Measurements from ENCODE around the gene STIMATE. TPM values are rescaled to one million over a fixed set of nuclear protein-coding genes. Genes with fewer than 3 reads are reported as not detected.

Gene STIMATE
- total and polyA plus RNA-seq, 10 of the 15 experiments (the other 5 are each of a cell fraction or from before 2014, with no cell fraction given): 0.24 to 24.1 (median 15.4) TPM

- H3K9ac ChIP-seq (ENCODE audit: control insufficient read depth, insufficient read depth, low read length): no peak overlapping the region
- BruUV-seq (replicated peaks): no TSS peak
- H2AFZ ChIP-seq (ENCODE audit: control insufficient read depth, low read depth, low read length): no peak overlapping the region
- DNase-seq (ENCODE audit: low read depth, low spot score) (no peak), ATAC-seq (no peak), FAIRE-seq (no peak)
- no peaks in the 10 kb centered on the region for H3K79me2 ChIP-seq (ENCODE audit: control insufficient read depth, insufficient read depth, low read length)
- H3K9me3 ChIP-seq (replicated peaks; ENCODE audit: control insufficient read depth, insufficient read depth, low read length): no peaks in the 10 kb centered on the region
- no peaks in the 10 kb centered on the region for H4K20me1 ChIP-seq (ENCODE audit: control insufficient read depth, insufficient read depth)
- H3K4me3 ChIP-seq: no peak overlapping the region
- ChIA-PET RAD21 (ENCODE audit: unreplicated experiment) (no interaction called here), POLR2A (interaction anchor here (0.7 kb wide), 1 partner anchor 49 kb away, joined by 5 read pairs; no protein-coding TSS in a partner anchor), CTCF (interaction anchor here (1.9 to 3.7 kb wide), 3 partner anchors 90 to 228 kb away, joined by 6 to 27 read pairs (median 11); no protein-coding TSS in a partner anchor), SMC1A (ENCODE audit: uncharacterized antibody, unreplicated experiment) (interaction anchor here (1.1 to 1.4 kb wide), 2 partner anchors 86 to 90 kb away, joined by 3 to 4 read pairs; no protein-coding TSS in a partner anchor)
- TF ChIP-seq POLR2A (IDR thresholded peaks at IDR 0.05; ENCODE audit: low read depth, low read length) (no peak), RCOR1 (conservative IDR thresholded peaks at IDR 0.05; ENCODE audit: low read depth, low read length) (no peak), EGR1 (IDR thresholded peaks at IDR 0.05; ENCODE audit: borderline replicate concordance in 1 of 2, low read depth in 2 of 2, low read length in 2 of 2) (no peak), ASH2L (IDR thresholded peaks at IDR 0.05; ENCODE audit: borderline replicate concordance, low read depth) (no peak), HCFC1 (IDR thresholded peaks at IDR 0.05; ENCODE audit: low read length) (no peak), CHD2 (IDR thresholded peaks at IDR 0.05; ENCODE audit: borderline replicate concordance, low read depth, low read length) (no peak), KAT2A (conservative IDR thresholded peaks at IDR 0.05; ENCODE audit: control insufficient read depth, low read depth, low read length) (no peak), NFYB (IDR thresholded peaks at IDR 0.05; ENCODE audit: insufficient read depth, low read depth, low read length) (no peak), NRF1 (conservative IDR thresholded peaks at IDR 0.05; ENCODE audit: low read depth, low read length) (no peak), LARP7 (IDR thresholded peaks at IDR 0.05) (no peak), PBX3 (IDR thresholded peaks at IDR 0.05; ENCODE audit: insufficient replicate concordance, low read depth, low read length) (no peak), DPF2 (IDR thresholded peaks at IDR 0.05) (no peak), BHLHE40 (IDR thresholded peaks at IDR 0.05; ENCODE audit: borderline replicate concordance in 1 of 2, low read depth in 2 of 2, low read length in 1 of 2) (no peak), NFYA (IDR thresholded peaks at IDR 0.05; ENCODE audit: borderline replicate concordance, low read depth, low read length) (no peak), JUNB (IDR thresholded peaks at IDR 0.05) (no peak), POLR2AphosphoS2 (IDR thresholded peaks at IDR 0.05; ENCODE audit: low read depth, low read length) (no peak)
- TF ChIP-seq, protein P1, sequence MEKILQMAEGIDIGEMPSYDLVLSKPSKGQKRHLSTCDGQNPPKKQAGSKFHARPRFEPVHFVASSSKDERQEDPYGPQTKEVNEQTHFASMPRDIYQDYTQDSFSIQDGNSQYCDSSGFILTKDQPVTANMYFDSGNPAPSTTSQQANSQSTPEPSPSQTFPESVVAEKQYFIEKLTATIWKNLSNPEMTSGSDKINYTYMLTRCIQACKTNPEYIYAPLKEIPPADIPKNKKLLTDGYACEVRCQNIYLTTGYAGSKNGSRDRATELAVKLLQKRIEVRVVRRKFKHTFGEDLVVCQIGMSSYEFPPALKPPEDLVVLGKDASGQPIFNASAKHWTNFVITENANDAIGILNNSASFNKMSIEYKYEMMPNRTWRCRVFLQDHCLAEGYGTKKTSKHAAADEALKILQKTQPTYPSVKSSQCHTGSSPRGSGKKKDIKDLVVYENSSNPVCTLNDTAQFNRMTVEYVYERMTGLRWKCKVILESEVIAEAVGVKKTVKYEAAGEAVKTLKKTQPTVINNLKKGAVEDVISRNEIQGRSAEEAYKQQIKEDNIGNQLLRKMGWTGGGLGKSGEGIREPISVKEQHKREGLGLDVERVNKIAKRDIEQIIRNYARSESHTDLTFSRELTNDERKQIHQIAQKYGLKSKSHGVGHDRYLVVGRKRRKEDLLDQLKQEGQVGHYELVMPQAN (conservative IDR thresholded peaks at IDR 0.05): no peak
- WGBS (ENCODE audit: insufficient coverage, insufficient replicate concordance, low lambda C conversion rate, missing lambda C conversion rate): 98% methylated on average over 2 of the region's 2 CpGs
- H3K4me2 ChIP-seq (ENCODE audit: control insufficient read depth, insufficient read depth): no peak overlapping the region
- H3K4me1 ChIP-seq (ENCODE audit: control insufficient read depth, insufficient read depth, low read length): peaks cover 8% of the 10 kb centered on the region
- in situ Hi-C loops (cut with MboI): loop anchor here (10.0 kb wide), 1 partner anchor 231 kb away; no protein-coding TSS in a partner anchor
- intact Hi-C loops (cut with micrococcal nuclease; ENCODE audit: unreplicated experiment): no loop called here
- H3K27ac ChIP-seq (ENCODE audit: control insufficient read depth, insufficient read depth): no peak overlapping the region
- H3K36me3 ChIP-seq (ENCODE audit: control insufficient read depth in 2 of 2, insufficient read depth in 2 of 2, low read length in 1 of 2): peaks cover 6 to 10% of the 10 kb centered on the region in 2 experiments
- no peaks in the 10 kb centered on the region for H3K27me3 ChIP-seq (replicated peaks in 1 of 2; ENCODE audit: control insufficient read depth in 2 of 2, insufficient read depth in 2 of 2, low read length in 1 of 2)
These were observed 53.5 kb downstream of the STIMATE start for GRCh38 chr3:52843881-52844280.

Data from GM12878 (cell line).